Prostate gland (tissue), 2 donors: ENCODE results near the gene RNF114.

Experiments
- POLR2A ChIP-seq: fragments of 450-650 bp; IDR thresholded peaks from one replicate; pipeline ENCODE4 v1.6.1; 2016; ENCODE audit warnings: antibody characterized with exemption, mild to moderate bottlenecking
- POLR2AphosphoS5 ChIP-seq: sonication (generic); formaldehyde crosslinking; IDR thresholded peaks from one replicate; pipeline ENCODE4 v1.6.1; 2017; ENCODE audit warnings: antibody characterized with exemption
- TF ChIP-seq, protein P1 (sequence below), 4 experiments: fragments of 200-600 bp in 2 of 4; fragments of 450-650 bp in 2 of 4; sonication (generic) in 2 of 4; IDR thresholded peaks; 1 replicate in 3 of 4; 2 replicates in 1 of 4; pipeline ENCODE4 v1.5.1; 2016 to 2019; ENCODE audit warnings: antibody characterized with exemption in 4 of 4, mild to moderate bottlenecking in 2 of 4, moderate library complexity in 2 of 4

DNA sequence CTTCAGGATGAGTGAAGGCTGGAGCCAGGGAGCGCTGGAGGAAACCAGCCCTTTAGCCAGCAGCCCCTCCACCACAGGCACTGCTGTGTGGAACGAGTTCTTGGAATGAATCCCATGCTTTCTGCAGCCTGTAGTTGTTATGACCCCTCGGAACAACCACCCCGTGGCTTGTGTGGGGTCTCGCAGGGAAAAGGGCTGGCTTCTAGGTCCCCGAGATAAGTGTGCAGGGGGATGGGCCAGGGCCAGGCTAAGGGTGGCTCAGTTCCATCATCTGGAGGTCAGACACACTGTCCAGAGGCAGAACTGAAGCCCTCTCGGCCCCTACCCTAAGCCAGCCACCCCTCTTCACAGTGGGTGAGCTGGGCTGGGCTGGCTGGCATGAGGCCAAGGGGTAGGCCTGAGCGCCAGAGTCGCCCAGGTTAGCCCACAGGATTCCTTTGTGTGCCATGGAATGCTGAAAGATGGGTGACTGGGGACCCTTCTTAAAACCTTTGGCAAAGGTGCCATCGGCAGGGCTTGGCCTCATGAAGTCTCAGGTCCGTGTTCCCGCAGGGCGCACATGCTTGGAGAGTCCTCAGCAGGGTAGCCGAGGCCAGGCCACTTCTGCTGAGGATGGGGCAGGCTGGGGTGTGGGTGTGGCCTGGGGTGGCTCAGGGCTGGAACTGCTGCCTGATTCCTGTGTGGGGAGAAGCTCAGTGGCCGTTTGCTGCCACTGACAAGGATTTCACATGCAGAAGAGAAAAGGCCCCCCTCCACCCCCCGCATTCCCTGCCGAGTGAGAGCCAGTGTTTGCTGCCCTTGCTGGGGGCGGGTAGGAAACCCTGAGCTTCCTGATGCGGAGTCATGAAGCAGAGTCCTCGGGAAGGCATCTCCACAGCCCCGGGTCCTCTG lies 45.5 kb upstream of the RNF114 start:
- TF ChIP-seq POLR2A (no peak), POLR2AphosphoS5 (no peak)
- TF ChIP-seq, protein P1, sequence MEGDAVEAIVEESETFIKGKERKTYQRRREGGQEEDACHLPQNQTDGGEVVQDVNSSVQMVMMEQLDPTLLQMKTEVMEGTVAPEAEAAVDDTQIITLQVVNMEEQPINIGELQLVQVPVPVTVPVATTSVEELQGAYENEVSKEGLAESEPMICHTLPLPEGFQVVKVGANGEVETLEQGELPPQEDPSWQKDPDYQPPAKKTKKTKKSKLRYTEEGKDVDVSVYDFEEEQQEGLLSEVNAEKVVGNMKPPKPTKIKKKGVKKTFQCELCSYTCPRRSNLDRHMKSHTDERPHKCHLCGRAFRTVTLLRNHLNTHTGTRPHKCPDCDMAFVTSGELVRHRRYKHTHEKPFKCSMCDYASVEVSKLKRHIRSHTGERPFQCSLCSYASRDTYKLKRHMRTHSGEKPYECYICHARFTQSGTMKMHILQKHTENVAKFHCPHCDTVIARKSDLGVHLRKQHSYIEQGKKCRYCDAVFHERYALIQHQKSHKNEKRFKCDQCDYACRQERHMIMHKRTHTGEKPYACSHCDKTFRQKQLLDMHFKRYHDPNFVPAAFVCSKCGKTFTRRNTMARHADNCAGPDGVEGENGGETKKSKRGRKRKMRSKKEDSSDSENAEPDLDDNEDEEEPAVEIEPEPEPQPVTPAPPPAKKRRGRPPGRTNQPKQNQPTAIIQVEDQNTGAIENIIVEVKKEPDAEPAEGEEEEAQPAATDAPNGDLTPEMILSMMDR (IDR thresholded peaks at IDR 0.05), result no peak
